ENCODE results near the gene PYGB.

Gene PYGB

DNA sequence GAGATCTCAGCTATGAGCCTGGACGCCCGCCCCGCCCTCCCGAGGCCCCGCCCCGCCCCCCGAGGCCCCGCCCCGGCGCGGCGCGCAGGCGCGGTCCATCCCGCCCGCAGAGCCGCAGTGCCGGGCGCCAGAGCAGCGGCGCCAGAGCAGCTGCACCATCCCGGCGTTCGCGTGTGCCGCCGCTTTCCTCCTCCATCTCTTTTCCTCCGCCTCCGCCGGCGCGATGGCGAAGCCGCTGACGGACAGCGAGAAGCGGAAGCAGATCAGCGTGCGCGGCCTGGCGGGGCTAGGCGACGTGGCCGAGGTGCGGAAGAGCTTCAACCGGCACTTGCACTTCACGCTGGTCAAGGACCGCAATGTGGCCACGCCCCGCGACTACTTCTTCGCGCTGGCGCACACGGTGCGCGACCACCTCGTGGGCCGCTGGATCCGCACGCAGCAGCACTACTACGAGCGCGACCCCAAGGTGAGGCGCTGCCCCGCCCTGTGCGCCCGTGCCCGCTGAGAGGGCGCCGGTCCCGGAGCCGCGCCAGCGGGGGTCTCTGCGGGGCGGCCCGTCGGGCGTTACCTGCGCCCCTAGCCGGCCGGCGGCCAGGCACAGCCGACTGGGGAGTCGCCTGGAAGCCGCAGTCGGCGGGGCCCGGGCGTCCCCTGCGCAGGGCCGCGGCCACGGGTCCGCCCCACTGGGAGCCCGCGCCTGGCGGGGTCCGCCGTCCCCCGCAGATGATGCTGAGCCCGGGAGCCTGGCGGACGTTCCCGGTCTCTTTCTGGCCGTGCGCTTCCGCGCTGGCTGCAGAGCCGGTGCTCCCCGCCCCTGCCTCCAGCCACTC lies at the start of gene PYGB:
TSS of gene PYGB (plus strand) at position 130 of the 830 bp plus-strand sequence. CDS start at position 224, 94 bp downstream.
- peak; percentile 81 for DNase-seq

DNA sequence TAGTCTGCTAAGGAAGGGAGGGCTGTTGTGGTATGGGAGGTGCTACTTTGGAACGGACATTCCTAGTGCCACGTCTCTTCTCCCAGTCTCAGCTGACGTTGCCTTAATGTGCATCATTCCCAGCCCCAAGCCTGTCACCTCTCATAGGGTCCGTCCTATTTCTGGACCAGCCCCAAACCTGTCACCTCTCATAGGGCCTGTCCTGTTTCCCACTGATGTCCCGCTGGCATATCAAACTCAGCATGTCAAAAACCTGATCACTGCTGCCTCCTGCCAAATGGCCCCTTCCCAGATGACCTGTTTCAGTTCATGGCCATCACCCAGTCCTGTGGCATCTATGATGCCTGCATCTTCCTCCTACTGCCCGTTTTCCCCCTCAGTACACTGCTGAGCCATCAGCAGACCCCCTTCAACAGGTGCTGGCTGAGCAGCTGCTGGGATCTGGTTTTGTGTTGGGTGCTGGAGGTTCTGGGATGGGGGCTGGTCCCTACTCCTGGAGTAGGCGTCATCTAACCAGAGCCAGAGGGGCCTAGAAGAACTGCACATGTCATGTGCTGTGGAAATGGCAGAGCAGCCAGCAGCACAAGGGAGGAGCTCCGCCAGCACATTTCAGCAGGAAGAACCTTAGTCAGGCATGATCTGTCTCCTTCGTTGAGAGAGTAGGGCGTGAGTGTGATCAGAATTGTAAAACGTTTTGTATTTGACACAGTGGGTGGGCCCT lies 49.1 kb upstream of the PYGB start:
- DNase-seq: no peak

DNA sequence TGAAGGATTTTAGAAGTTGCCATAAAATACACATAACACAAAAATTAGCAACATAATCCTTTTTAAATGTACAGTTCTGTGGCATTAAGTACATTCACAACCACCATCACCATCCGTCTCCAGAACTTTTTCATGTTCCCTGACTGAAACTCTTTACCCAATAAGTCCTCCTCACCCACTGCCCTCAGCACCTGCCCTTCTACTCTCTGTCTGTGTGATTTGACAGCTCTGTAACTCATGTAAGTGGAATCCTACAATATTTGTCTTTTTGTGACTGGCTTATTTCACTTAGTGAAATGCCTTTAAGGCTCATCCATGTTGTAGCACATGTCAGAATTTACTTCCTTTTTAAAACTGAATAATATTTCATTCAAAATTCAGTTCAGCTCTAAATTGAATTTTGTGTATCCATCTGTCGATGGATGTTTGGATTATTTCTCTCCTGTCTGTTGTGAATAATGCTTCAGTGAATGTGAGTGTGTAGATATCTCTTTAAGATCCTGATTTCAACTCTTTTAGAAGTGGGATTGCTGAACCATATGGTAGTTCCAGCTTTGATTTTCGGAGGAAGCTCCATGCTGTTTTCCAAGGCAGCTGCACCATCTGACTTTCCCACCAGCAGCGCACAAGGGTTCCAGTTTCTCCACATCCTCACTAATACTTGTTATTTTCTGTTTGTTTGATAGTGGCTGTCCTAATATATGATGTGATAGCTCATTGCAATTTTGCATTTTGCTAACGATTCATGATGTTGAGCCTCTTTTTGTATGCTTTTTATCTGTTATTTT lies 48.2 kb upstream of the PYGB start:
- no peak for DNase-seq

DNA sequence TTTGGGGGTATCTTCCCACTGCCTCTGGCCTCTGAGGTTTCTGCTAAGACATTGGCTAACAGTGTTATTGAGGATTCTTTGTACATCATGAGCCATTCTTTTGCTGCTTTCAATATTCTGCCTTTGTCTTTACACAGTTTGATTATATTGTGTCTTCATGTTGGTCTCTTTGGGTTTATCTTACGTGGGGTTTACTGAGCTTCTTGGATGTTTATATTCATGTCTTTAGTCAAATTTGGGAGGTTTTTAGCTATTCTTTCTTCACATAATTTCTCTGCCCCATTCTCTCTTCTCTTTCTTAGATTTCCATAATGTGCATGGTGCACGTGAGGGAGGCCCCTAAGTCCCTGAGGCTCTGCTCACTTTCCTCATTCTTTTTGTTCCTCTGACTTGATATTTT lies 44.8 kb upstream of the PYGB start:
- DNase-seq: no peak

DNA sequence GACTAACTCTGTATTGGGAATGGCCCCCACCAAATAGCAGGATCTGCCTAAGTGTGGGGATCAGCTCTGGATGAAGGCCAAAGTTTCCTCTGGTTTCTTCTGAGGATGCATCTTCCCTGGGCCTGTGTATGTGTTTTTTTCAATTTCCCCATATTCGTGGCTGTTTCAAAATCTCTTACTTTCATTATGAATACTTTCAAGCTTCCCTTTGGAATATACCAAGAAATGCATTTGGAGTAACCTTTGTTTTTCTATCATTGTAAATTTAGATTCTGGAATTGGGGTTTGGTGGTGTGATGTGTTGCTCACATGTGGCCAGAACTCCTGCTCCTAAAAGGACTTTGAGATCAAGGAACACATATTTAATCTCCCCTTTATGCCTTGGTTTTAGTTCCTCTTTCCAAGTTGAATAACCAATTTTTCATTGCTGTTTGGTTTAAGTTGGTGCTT lies 44.0 kb upstream of the PYGB start:
- no peak for DNase-seq

DNA sequence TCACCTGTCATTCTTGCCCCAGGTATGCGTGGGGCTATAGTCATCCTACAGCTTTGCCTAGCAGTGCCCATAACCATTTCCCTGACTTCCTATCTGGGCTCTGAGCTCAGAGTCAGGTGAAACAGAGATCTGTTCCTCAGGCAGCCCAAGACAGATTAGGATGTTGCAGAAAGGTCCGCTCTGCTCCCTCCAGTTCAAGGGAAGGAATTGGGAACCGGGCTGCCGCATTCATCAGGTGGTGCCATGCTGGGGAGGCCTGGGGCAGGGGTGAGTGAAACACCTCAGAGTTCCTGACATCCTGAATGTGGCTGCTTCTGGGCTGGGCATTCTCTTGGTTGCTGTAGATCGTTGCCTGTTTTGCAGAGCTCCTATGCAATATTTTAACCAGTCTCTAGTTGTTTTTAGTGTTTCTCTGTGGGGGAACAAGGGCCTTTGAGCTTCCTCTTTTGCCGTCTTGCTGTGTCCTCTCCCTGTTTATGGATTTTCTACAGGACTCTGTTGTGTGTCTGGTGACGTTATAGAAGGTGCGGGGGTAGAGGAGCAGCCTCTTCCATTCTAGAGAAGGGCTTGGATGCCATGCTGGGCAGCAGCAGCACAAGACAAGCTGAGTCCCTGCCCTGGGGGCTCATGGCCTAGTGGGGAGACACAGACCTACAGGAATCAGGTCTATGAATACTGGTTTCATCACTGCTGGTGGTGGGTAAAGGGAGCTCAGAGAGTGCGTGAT lies 43.2 kb upstream of the PYGB start:
- no peak for DNase-seq

DNA sequence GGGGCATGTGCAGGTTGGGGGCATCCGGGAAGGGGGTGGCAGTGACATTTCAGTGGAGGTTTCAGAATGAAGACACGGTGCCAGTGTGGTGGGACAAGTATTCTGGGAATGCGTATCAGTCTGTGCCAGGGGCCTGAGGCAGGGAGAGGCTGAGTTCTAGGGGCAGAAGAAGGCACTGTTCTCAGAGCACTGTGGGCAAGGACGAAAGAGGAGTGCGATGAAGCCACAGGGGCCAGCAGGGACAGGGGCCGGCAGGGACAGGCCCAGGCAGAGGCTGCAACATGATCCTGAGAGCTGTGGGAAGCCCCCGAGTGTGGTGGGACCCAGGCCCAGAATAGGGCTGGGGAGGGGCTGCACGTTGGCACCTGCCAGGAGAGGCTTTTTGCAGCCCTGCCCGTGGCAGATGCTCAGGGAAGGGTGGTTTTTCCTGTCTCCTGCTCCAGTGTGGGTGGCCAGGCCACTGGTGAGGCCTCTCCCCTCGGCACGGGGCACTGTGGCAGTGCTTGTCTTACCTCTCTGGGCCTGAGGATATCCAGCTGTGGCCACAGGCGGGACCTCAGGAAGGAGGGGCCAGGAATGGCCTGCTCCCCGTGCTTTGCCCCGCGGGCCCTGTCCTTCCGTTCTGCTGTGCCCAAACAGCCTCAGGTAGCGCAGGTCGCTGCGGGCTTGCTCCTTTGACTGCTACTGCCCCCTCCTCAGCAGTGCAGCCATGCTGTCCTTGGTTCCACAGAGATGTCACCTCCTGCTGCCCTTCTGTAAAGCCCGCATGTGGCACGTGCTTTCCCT lies 42.4 kb upstream of the PYGB start:
- no peak for DNase-seq

DNA sequence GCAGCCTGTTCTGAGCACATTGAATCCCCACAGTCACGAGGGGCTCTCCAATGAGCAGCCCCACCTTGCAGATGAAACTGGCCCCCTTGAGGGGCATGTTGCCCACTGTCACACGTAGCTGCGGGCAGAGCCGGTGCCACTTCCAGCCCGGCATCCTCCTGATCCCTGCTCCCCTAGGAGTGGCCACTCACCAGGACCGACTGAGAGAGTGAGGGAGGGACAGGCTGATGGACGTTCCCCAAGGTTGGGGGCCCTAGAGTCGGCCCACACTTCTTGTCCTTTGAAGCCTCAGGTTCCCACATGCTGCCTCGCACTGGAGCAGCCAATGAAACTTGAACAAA lies 41.9 kb upstream of the PYGB start:
- DNase-seq: no peak

DNA sequence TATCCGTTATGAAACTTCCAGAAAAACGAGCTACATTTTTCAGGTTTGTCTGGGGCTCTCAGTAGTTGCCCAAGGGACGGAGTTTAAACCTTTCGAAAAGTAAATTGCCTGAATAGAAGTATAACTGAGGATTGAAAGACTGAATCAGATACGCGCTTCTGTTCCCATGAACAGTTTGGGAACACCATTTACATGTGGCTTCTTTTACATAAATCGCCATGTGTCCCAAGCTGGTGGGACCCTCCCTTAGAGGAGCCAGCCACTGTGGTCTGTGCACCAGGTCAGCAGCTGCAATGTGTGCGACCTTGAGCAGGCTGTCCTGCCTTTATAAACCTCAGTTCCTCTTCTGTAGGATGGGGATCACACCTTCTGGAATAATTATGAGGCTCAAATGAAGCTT lies 41.3 kb upstream of the PYGB start:
- DNase-seq: no peak

DNA sequence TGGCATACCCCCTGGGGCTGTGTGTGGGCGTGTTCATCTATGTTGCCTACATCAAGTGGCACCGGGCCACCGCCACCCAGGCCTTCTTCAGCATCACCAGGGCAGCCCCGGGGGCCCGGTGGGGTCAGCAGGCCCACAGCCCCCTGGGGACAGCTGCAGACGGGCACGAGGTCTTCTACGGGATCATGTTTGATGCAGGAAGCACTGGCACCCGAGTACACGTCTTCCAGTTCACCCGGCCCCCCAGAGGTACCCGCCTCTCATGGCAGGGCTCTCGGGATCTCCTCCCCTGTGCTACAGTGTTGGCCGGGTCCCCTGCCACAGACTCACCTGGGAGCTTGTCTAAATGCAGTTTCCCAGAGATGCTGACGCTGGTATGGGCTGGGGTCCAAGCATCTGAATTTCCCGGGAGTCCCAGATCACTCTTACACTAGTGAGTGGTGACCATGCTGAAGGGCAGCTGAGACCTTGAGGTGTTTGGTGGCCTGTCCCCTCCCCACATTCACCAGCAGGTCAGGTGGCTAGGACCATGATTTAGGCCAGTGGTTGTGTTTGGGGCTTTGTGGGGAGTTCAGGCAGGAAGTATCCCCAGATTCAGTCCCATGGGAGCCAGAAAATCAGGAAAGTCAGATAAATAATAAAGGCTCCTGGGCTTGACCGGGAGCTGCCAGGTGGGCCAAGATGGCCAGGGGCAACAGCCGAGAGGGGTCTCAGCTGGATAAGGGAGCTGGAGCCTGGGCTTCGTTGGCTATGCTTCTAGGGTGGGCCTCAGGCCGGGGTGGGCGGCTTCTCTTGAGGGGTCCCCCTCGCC lies 40.5 kb upstream of the PYGB start:
- DNase-seq: no peak

DNA sequence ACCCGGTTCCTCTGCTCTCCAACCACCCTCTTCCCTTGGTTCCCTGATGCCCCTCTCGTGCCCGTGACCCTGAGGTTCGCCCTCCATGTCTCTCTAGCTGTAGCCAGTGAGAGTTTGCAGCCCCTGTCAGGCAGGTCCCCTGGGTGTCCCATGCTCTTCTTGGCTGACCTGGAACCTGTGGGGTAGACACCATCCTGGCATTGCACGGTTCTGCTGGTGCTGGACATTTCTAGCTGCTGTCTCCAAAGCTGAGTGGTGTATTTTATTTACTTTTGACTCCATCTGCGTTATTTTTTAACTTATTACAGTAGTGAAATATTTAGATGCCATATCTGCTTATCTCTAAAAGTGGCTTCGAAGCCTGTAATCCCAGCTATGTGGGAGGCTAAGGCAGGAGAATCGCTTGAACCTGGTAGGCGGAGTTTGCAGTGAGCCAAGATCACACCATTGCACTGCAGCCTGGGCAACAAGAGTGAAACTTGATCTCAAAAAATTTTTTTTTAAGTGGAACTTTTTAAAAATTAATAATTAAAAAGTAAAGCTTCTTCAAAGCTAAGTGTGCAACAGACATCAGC lies 39.8 kb upstream of the PYGB start:
- DNase-seq: no peak

DNA sequence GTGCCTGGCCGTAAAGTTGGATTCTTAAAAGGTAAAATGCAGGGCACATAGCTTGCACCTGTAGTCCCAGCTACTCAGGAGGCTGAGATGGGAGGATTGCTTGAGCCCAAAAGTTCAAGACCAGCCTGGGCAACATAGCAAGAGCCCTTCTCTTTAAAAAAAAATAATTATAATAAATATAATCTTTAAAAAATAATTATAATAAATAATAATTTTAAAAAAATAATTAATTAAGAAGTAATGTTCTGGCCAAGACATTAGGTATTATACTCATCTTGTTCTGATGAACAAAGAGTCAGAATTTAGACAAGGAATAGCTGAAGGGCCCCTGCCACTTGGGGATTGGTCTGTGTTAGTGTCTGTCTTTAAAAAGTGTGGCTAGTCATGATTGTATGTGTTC lies 38.5 kb upstream of the PYGB start:
- no peak for DNase-seq

DNA sequence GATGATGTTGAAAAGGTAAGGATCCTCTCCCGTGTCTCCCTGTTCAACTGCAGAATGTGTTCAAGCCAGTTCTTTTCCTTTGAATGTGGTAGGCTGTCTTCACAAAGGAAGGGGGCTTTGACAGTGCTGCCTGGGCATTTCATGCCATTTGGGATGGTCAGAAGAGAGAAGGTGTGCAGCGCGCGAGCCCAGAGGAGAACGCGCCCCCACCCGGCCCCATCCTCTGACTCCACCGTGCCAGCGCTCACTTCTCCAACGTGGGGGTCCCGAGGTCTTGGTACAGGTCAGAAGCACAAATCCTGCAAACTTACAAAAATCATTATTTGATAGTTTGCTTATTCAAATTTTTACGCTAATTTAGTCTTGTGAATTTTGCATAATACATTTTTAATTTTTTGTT lies 38.0 kb upstream of the PYGB start:
- DNase-seq: no peak

DNA sequence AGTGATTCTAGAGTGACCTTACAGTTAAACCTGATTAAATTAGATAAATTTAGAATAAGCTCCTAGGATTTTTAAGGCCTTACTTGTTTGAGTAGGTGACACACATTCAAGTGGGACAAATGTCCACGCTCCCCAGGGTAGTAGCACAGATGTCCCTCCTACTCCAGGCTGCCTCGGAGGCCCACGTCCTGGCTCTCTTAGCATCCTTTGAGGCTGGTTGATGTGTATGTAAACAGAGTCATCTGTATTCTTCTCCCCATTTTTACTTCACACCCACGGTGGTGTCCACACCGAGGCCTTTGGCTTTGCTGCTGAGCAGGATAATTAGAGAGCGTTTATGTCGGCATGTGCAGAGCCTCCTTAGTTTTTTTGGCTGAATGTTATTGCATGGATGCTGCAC lies 36.6 kb upstream of the PYGB start:
- DNase-seq: no peak

DNA sequence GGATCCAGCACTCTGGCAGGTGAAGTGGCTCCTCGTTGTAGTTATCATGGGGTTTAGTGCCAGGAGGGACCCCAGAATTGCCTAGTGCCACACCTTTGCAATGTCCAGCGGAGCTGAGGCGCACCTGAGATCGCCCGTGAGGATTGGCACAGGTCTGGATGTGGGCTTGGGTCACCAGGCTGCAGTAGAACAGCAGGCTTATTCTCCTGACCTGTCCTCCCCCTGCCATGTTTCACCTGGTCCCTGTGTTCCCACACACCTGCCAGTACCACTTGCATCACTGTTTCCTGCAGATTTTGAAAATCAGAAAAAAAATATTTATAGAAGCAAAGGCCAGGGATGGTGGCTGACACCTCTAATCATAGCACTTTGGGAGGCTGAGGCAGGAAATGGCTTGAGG lies 35.6 kb upstream of the PYGB start:
- DNase-seq: no peak

DNA sequence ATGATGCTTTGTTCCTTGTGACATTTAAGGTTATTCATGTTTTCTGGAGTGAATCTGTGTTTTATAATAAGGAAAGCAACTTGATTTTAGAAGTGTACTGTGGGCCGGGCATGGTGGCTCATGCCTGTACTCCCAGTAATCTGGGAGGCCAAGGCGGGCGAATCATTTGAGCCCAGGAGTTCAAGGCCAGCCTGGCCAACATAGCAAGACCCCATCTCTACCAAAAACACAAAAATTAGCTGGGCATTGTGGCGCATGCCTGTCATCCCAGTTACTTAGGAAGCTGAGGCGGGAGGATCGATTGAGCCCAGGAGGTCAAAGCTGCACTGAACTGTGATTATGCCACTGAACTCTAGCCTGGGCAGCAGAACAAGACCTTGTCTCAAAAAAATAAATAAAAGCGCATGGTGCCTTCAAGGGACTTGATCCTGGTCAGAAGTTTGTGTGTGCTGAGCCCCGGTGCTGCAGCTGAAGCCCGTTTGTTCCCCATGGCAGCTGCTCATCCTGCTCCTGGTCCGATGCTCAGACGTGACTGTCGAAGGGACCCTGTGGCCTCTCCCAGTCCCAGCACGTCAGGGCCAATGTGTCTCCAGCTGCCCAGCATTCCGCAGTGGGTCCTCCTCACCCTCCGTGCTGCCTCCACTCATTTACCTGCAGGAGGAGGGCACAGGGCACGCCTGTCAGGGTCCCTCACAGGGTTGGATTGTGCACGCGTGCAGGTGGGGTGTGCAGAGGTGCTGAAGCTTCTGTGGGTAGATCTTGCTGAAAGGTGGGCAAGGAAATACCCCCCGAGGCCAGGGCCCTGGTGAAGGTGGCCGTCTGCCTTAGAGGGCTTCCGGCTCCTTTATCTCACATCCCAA lies 34.1 kb upstream of the PYGB start:
- no peak for DNase-seq

DNA sequence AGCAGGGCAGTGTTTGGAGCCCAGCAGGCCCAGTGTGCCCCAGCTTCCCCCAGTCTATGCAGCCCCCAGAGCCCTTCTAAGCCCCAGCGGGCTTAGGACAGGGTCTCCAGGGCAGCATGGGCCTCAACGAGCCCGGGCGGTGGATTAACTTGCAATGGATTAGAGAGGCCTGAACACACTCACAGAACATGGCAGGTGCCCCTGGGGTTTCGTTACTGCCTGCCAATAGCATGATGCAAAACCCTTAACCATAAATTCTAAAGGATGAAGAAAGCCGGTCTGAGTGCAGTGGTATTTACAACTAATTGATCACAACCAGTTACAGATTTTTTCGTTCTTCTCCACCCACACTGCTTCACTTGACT lies 33.5 kb upstream of the PYGB start:
- DNase-seq: no peak

DNA sequence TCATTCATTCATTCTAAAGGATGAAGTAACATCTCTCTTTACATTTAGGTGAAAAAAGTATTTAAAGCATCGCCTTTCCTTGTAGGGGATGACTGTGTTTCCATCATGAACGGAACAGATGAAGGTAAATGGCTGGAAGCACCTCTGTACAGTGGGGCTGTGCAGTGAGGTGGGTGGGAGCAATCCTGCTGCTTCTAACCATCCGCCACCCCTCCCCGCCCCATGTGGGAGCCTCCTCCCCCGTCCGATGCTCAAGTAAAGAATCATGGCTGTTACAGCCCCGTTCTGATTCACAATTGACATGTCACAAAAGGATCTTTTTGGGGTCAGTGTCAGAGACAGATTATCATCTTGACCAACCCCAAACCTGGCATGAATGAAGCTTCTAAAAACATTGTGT lies 33.1 kb upstream of the PYGB start:
- DNase-seq: no peak

DNA sequence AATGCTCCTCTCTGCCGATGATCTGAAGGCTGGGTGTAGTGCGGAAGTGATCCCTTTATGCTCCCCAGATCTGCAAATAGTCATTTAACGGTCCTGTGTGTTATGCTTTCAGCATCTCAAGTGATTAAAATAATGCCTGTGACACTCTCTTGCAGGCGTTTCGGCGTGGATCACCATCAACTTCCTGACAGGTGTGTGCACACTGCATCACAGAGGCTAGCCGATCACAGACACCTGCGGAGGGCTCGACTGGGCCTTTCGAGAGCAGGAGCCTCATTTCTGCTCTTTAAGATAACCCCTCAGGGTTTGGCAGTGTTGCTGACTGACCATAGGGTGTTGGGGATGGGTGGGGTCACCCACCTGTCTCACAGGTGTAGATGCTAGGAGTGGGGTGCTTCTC lies 32.4 kb upstream of the PYGB start:
- DNase-seq: no peak

All from activated CD4-positive, alpha-beta T cell treated with anti-CD3 and anti-CD28 coated beads, Interleukin-10, Interleukin-2, amounts not matched to agents 100 ng/mL and 50 ng/mL, durations not matched to agents 16 hours and 8 hours (primary cell).